ENCODE measurements around the gene ALDH3B2.

- no peak for TF ChIP-seq NFYB (CRISPR knock-in tag; conservative IDR thresholded peaks at IDR 0.05; ENCODE audit: low read depth)
- TF ChIP-seq ZNF138 (CRISPR knock-in tag; conservative IDR thresholded peaks at IDR 0.05): no peak
These were observed 22.6 kb upstream of the ALDH3B2 start for GRCh38 chr11:67696998-67697397.
